ENCODE measurements around the gene UMAD1. TPM values are rescaled to one million over a fixed set of nuclear protein-coding genes. Genes with fewer than 3 reads are reported as not detected.

Gene UMAD1
- total RNA-seq, 2 donors from 2014 or later, result 19.5 to 31.4 TPM

DNA sequence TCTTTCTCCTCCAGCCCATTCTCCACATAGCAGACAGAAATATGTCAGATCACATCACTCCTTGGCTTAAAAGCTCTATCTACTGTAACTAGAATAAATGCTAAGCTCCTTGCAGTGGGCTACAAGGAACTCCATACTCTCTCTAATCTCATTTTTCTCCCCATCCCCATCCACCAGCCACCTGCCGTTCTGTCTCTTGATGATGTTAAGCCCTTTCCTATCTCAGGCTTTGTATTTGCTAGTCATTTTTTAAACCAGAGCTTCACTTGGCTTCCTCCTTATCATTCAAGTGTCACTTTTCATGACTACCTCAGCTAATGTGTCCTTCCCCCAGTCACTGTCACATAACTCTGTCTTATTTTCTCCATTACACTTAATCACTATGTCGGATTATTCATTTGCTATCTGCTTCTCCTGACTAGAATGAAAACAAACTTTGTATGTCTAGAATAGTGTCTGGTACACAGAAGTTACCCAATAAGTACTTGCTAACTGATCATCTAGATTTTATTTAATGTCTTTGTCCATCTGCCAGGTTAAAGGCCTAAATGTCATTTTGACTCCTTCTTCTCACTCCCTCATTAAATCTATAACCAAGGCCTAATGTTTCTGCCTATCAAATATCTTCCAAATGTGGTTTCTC, 165.1 kb downstream of the UMAD1 start:
- H3K36me3 ChIP-seq, result no peaks in the 10 kb centered on the region
- TF ChIP-seq POLR2A (IDR thresholded peaks at IDR 0.05) (no peak), POLR2AphosphoS5 (IDR thresholded peaks at IDR 0.05) (no peak)
- TF ChIP-seq, protein P1, sequence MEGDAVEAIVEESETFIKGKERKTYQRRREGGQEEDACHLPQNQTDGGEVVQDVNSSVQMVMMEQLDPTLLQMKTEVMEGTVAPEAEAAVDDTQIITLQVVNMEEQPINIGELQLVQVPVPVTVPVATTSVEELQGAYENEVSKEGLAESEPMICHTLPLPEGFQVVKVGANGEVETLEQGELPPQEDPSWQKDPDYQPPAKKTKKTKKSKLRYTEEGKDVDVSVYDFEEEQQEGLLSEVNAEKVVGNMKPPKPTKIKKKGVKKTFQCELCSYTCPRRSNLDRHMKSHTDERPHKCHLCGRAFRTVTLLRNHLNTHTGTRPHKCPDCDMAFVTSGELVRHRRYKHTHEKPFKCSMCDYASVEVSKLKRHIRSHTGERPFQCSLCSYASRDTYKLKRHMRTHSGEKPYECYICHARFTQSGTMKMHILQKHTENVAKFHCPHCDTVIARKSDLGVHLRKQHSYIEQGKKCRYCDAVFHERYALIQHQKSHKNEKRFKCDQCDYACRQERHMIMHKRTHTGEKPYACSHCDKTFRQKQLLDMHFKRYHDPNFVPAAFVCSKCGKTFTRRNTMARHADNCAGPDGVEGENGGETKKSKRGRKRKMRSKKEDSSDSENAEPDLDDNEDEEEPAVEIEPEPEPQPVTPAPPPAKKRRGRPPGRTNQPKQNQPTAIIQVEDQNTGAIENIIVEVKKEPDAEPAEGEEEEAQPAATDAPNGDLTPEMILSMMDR (IDR thresholded peaks at IDR 0.05), result no peak
- H3K27ac ChIP-seq, result no peak overlapping the region
- no peaks in the 10 kb centered on the region for H3K9me3 ChIP-seq
- no peaks in the 10 kb centered on the region for H3K27me3 ChIP-seq (replicated peaks; ENCODE audit: insufficient read depth)
- H3K4me1 ChIP-seq (replicated peaks), result no peaks in the 10 kb centered on the region
- intact Hi-C loops (cut with DNase I), result no loop called here
- 89% methylated on average over 2 of the region's 2 CpGs for WGBS
- DNase-seq (ENCODE audit: low spot score), result no peak
- no peak overlapping the region for H3K4me3 ChIP-seq

GRCh38 chr7:7808156-7808555, 167.6 kb downstream of the UMAD1 start:
- H3K27ac ChIP-seq, result no peak overlapping the region
- intact Hi-C loops (cut with DNase I), result no loop called here
- no peaks in the 10 kb centered on the region for H3K36me3 ChIP-seq
- H3K27me3 ChIP-seq (replicated peaks; ENCODE audit: insufficient read depth), result no peaks in the 10 kb centered on the region
- no peak overlapping the region for H3K4me3 ChIP-seq
- no peaks in the 10 kb centered on the region for H3K4me1 ChIP-seq (replicated peaks)
- TF ChIP-seq POLR2A (IDR thresholded peaks at IDR 0.05) (no peak), POLR2AphosphoS5 (IDR thresholded peaks at IDR 0.05) (no peak)
- TF ChIP-seq, protein P1 (IDR thresholded peaks at IDR 0.05), result no peak
- H3K9me3 ChIP-seq, result no peaks in the 10 kb centered on the region
- WGBS, result 50% methylated on average over 4 of the region's 4 CpGs
- DNase-seq (ENCODE audit: low spot score), result no peak

GRCh38 chr7:7808626-7809025, 168.1 kb downstream of the UMAD1 start:
- intact Hi-C loops (cut with DNase I), result no loop called here
- 93% methylated on average over 1 of the region's 1 CpG for WGBS

DNA sequence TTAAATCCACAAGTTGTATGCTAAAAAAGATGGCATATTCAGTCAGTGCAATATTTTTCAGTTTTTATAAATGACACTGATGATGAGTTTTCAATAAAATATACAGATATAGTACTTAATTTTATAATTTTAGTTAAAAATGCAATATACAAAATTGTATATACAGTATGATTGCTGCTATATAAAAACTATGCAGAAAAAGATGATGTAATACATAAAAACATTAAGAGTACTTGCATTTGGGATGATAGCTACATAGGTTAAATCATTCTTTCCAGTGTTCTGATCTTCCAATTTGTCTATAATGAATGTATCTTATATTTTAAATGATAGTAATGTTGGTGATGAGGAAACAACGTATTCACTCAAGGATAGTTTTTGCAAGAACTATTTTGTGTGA, 169.8 kb downstream of the UMAD1 start:
- H3K4me1 ChIP-seq (replicated peaks), result no peaks in the 10 kb centered on the region
- no peaks in the 10 kb centered on the region for H3K27me3 ChIP-seq (replicated peaks; ENCODE audit: insufficient read depth)
- intact Hi-C loops (cut with DNase I), result no loop called here
- no peak overlapping the region for H3K4me3 ChIP-seq
- no peak overlapping the region for H3K27ac ChIP-seq
- 98% methylated on average over 1 of the region's 1 CpG for WGBS
- H3K9me3 ChIP-seq, result no peaks in the 10 kb centered on the region
- TF ChIP-seq, protein P1 (IDR thresholded peaks at IDR 0.05), result no peak
- TF ChIP-seq POLR2A (IDR thresholded peaks at IDR 0.05), result no peak
- no peak for TF ChIP-seq POLR2AphosphoS5 (IDR thresholded peaks at IDR 0.05)
- no peak for DNase-seq (ENCODE audit: low spot score)
- no peaks in the 10 kb centered on the region for H3K36me3 ChIP-seq

More at GRCh38 chr7:7808626-7809025, 168.1 kb downstream of the UMAD1 start:
- Histone ChIP-seq H3K27me3 (replicated peaks; ENCODE audit: insufficient read depth) (no peaks in the 10 kb centered on the region), H3K4me3 (no peak overlapping the region), H3K27ac (no peak overlapping the region), H3K9me3 (no peaks in the 10 kb centered on the region), H3K36me3 (no peaks in the 10 kb centered on the region), H3K4me1 (replicated peaks) (no peaks in the 10 kb centered on the region)
- TF ChIP-seq, protein P1 (IDR thresholded peaks at IDR 0.05), result no peak
- TF ChIP-seq POLR2A (IDR thresholded peaks at IDR 0.05) (no peak), POLR2AphosphoS5 (IDR thresholded peaks at IDR 0.05) (no peak)
- DNase-seq (ENCODE audit: low spot score), result no peak

- no peaks in the 10 kb centered on the region for H3K27me3 ChIP-seq (replicated peaks; ENCODE audit: insufficient read depth)
- TF ChIP-seq, protein P1 (IDR thresholded peaks at IDR 0.05), result no peak
- no peak for TF ChIP-seq POLR2A (IDR thresholded peaks at IDR 0.05)
- TF ChIP-seq POLR2AphosphoS5 (IDR thresholded peaks at IDR 0.05), result no peak
- no peak overlapping the region for H3K4me3 ChIP-seq
- 91% methylated on average over 2 of the region's 2 CpGs for WGBS
- no peak for DNase-seq (ENCODE audit: low spot score)
- no peaks in the 10 kb centered on the region for H3K36me3 ChIP-seq
- H3K27ac ChIP-seq, result no peak overlapping the region
- no peaks in the 10 kb centered on the region for H3K9me3 ChIP-seq
- H3K4me1 ChIP-seq (replicated peaks), result no peaks in the 10 kb centered on the region
- intact Hi-C loops (cut with DNase I), result no loop called here
These were observed 170.3 kb downstream of the UMAD1 start for GRCh38 chr7:7810826-7811225.
